ENCODE data around the gene LYRM7.

Gene LYRM7

DNA sequence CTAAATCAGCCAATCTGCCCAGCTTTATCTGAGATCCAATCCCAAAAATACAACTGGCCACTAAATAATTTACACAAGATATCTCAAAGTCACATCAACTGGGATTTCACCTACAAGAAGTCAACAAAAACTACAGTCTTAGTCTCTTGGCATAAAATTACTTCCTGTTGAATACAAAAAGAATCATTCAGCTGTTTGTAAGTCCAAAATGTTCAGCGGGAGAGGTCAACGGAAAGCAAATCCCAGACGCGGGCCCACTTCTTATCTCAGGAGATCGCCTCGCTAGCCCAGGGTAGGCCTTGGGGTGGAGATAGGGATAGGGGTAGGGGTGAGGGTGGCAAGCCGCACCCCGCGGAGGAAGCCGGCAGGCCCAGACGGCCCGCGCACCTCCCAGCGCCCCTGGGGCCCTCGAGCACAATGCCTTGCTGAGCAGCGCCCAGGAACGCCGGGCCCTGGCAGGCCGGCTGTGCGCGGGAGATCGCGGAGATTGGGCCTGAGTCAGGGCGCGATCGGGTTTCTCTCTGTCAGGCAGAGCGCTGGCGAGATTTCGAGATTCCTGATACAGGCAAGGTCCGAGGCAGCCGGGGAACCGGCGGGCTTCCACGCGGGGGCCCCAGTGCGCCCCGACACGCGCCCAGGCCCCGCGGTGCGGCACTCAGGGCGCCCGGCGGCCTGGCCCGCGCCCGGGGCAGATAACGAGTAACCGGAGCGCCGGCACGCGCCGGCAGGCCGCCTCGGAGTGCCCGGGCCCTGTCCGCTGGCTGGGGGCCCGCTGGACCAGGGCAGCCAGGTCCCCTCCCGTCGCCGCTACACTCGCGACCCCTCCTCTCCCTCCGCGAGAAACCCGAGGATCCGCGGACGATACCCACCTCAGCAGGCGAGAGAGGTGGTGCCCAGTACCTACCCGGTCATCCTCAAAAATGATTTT is 6.3 kb upstream of the LYRM7 start (continued):
- TF ChIP-seq KLF16 (tag by site-specific recombination; IDR thresholded peaks at IDR 0.05) (0 out of 2 replicates have a peak, but pooled peaks have one; percentile 19), ZNF48 (tag by site-specific recombination; IDR thresholded peaks at IDR 0.05) (no peak), ZNF530 (tag by site-specific recombination; IDR thresholded peaks at IDR 0.05; ENCODE audit: low read depth) (no peak), ZNF747 (tag by site-specific recombination; IDR thresholded peaks at IDR 0.05) (no peak), ZNF24 (tag by site-specific recombination; IDR thresholded peaks at IDR 0.05) (no peak), ZNF626 (tag by site-specific recombination; IDR thresholded peaks at IDR 0.05) (no peak), KLF8 (tag by site-specific recombination; IDR thresholded peaks at IDR 0.05) (0 out of 2 replicates have a peak, but pooled peaks have one; percentile 37), ZNF624 (tag by site-specific recombination; IDR thresholded peaks at IDR 0.05) (no peak), ZNF335 (tag by site-specific recombination; conservative IDR thresholded peaks at IDR 0.05) (peak; percentile 98), ZNF174 (tag by site-specific recombination; IDR thresholded peaks at IDR 0.05) (no peak), ZNF544 (tag by site-specific recombination; IDR thresholded peaks at IDR 0.05) (no peak), ZFHX2 (tag by site-specific recombination; conservative IDR thresholded peaks at IDR 0.05) (no peak), ZNF660 (tag by site-specific recombination; IDR thresholded peaks at IDR 0.05) (peak; percentile 39), ZNF658 (tag by site-specific recombination; IDR thresholded peaks at IDR 0.05) (no peak), ZNF248 (tag by site-specific recombination; IDR thresholded peaks at IDR 0.05) (no peak)
- TF ChIP-seq, protein P1, sequence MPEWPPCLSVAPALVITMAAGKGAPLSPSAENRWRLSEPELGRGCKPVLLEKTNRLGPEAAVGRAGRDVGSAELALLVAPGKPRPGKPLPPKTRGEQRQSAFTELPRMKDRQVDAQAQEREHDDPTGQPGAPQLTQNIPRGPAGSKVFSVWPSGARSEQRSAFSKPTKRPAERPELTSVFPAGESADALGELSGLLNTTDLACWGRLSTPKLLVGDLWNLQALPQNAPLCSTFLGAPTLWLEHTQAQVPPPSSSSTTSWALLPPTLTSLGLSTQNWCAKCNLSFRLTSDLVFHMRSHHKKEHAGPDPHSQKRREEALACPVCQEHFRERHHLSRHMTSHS (tag by site-specific recombination; IDR thresholded peaks at IDR 0.05): no peak
- TF ChIP-seq, protein P2, sequence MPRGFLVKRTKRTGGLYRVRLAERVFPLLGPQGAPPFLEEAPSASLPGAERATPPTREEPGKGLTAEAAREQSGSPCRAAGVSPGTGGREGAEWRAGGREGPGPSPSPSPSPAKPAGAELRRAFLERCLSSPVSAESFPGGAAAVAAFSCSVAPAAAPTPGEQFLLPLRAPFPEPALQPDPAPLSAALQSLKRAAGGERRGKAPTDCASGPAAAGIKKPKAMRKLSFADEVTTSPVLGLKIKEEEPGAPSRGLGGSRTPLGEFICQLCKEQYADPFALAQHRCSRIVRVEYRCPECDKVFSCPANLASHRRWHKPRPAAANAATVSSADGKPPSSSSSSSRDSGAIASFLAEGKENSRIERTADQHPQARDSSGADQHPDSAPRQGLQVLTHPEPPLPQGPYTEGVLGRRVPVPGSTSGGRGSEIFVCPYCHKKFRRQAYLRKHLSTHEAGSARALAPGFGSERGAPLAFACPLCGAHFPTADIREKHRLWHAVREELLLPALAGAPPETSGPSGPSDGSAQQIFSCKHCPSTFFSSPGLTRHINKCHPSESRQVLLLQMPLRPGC (tag by site-specific recombination; IDR thresholded peaks at IDR 0.05): no peak
- TF ChIP-seq, protein P3, sequence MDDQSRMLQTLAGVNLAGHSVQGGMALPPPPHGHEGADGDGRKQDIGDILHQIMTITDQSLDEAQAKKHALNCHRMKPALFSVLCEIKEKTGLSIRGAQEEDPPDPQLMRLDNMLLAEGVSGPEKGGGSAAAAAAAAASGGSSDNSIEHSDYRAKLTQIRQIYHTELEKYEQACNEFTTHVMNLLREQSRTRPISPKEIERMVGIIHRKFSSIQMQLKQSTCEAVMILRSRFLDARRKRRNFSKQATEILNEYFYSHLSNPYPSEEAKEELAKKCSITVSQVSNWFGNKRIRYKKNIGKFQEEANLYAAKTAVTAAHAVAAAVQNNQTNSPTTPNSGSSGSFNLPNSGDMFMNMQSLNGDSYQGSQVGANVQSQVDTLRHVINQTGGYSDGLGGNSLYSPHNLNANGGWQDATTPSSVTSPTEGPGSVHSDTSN (CRISPR knock-in tag; IDR thresholded peaks at IDR 0.05): no peak
- TF ChIP-seq, protein P4, sequence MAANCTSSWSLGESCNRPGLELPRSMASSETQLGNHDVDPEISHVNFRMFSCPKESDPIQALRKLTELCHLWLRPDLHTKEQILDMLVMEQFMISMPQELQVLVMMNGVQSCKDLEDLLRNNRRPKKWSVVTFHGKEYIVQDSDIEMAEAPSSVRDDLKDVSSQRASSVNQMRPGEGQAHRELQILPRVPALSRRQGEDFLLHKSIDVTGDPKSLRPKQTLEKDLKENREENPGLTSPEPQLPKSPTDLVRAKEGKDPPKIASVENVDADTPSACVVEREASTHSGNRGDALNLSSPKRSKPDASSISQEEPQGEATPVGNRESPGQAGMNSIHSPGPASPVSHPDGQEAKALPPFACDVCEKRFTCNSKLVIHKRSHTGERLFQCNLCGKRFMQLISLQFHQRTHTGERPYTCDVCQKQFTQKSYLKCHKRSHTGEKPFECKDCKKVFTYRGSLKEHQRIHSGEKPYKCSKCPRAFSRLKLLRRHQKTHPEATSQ (tag by site-specific recombination; IDR thresholded peaks at IDR 0.05): no peak
- TF ChIP-seq, protein P5, sequence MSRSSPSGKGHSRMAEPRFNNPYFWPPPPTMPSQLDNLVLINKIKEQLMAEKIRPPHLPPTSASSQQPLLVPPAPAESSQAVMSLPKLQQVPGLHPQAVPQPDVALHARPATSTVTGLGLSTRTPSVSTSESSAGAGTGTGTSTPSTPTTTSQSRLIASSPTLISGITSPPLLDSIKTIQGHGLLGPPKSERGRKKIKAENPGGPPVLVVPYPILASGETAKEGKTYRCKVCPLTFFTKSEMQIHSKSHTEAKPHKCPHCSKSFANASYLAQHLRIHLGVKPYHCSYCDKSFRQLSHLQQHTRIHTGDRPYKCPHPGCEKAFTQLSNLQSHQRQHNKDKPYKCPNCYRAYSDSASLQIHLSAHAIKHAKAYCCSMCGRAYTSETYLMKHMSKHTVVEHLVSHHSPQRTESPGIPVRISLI (tag by site-specific recombination; IDR thresholded peaks at IDR 0.05): no peak
